Diencephalon (tissue), 1 donor: Measurements from ENCODE around the gene C2orf74. TPM values are rescaled to one million over a fixed set of nuclear protein-coding genes. Genes with fewer than 3 reads are reported as not detected.

Source experiments
- total RNA-seq: library from RNA; depleted of rRNA; stranded (reverse); fragments of >200 nt; gene quantifications from one replicate; pipeline ENCODE4 v1.2.3, GENCODE V29; 2014

C2orf74 gene
- 12.0 TPM for total RNA-seq

GRCh38 chr2:61161888-61162287 is at the start of gene C2orf74:
C2orf74 (plus strand) TSS chr2:61162188; CDS start chr2:61162515, 327 bp downstream.

Other genes starting within 250 kb of the C2orf74 start
- gene PEX13, start 144.5 kb upstream of the C2orf74 start, total RNA-seq, result 61.1 TPM
- 5.8 TPM for gene PUS10, start 143.9 kb upstream of the C2orf74 start, total RNA-seq
- 87.2 TPM for gene SANBR, start 96.3 kb upstream of the C2orf74 start, total RNA-seq